ENCODE data around the gene ABLIM1. TPM values are rescaled to one million over a fixed set of nuclear protein-coding genes. Genes with fewer than 3 reads are reported as not detected.

ABLIM1 gene
- total and polyA plus RNA-seq, 2 experiments from 2014 or later: 21.9 to 45.1 TPM

DNA sequence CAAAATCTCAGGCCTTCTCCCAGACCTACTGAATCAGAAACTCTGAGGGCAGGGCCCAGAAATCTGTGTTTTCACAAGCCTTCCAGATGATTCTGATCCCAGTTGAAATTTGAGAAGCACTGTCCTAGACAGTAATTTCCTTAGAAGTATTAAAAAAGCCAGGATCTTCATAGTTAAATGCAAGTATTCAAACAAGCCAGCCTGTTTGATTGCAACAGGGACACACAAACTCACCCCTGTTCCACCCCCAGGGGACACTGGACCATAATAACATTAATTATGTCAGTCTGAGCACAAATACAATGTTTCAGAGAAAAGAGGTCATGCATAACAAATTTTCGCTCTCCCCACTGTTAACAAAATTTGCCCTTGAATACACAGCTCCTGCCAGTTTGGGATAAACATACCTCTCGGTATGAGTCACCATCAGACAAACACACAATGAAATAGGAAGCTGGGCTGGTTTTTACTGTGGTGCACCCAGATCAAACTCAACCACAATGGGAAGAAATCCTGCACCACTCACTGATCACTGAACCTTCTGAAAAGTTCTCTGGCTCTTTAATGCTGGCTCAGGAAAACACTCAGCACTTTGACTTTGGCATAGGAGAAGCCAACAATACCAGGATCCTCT, 34.3 kb downstream of the ABLIM1 start:
- H3K36me3 ChIP-seq (ENCODE audit: insufficient read depth): no peaks in the 10 kb centered on the region
- H3K36me3 Mint-ChIP-seq (ENCODE audit: low read depth): no peaks in the 10 kb centered on the region
- H3K9me3 Mint-ChIP-seq: peaks cover 8% of the 10 kb centered on the region; the same call in 2 of the 3 replicates
- H3K4me2 ChIP-seq: peak overlapping the region; percentile 34; the same call in 1 of the 2 replicates
- H3K9me2 ChIP-seq (ENCODE audit: insufficient read depth): peaks cover 8% of the 10 kb centered on the region; the same call in 1 of the 2 replicates
- no peaks in the 10 kb centered on the region for H3K27me3 Mint-ChIP-seq (ENCODE audit: insufficient read depth, low read depth, poor library complexity)
- H3K4me1 ChIP-seq (ENCODE audit: insufficient read depth): peaks cover 20% of the 10 kb centered on the region
- H3K79me2 ChIP-seq (replicated peaks; ENCODE audit: insufficient read depth): no peaks in the 10 kb centered on the region
- peak overlapping the region; percentile 23; the same call in 1 of the 3 replicates for H3K4me3 Mint-ChIP-seq
- no peak overlapping the region for H3K4me3 ChIP-seq
- no peaks in the 10 kb centered on the region for H4K20me1 ChIP-seq (replicated peaks; ENCODE audit: insufficient read depth)
- H3K27ac Mint-ChIP-seq: peak overlapping the region; percentile 54; the same call in 1 of the 2 replicates
- peak; percentile 39 for DNase-seq (ENCODE audit: low spot score)
- peaks cover 21% of the 10 kb centered on the region for H3K4me1 Mint-ChIP-seq
- no peak overlapping the region for H2AFZ ChIP-seq
- H3K27ac ChIP-seq (ENCODE audit: low read depth): peak overlapping the region; percentile 82
- TF ChIP-seq, protein P1, sequence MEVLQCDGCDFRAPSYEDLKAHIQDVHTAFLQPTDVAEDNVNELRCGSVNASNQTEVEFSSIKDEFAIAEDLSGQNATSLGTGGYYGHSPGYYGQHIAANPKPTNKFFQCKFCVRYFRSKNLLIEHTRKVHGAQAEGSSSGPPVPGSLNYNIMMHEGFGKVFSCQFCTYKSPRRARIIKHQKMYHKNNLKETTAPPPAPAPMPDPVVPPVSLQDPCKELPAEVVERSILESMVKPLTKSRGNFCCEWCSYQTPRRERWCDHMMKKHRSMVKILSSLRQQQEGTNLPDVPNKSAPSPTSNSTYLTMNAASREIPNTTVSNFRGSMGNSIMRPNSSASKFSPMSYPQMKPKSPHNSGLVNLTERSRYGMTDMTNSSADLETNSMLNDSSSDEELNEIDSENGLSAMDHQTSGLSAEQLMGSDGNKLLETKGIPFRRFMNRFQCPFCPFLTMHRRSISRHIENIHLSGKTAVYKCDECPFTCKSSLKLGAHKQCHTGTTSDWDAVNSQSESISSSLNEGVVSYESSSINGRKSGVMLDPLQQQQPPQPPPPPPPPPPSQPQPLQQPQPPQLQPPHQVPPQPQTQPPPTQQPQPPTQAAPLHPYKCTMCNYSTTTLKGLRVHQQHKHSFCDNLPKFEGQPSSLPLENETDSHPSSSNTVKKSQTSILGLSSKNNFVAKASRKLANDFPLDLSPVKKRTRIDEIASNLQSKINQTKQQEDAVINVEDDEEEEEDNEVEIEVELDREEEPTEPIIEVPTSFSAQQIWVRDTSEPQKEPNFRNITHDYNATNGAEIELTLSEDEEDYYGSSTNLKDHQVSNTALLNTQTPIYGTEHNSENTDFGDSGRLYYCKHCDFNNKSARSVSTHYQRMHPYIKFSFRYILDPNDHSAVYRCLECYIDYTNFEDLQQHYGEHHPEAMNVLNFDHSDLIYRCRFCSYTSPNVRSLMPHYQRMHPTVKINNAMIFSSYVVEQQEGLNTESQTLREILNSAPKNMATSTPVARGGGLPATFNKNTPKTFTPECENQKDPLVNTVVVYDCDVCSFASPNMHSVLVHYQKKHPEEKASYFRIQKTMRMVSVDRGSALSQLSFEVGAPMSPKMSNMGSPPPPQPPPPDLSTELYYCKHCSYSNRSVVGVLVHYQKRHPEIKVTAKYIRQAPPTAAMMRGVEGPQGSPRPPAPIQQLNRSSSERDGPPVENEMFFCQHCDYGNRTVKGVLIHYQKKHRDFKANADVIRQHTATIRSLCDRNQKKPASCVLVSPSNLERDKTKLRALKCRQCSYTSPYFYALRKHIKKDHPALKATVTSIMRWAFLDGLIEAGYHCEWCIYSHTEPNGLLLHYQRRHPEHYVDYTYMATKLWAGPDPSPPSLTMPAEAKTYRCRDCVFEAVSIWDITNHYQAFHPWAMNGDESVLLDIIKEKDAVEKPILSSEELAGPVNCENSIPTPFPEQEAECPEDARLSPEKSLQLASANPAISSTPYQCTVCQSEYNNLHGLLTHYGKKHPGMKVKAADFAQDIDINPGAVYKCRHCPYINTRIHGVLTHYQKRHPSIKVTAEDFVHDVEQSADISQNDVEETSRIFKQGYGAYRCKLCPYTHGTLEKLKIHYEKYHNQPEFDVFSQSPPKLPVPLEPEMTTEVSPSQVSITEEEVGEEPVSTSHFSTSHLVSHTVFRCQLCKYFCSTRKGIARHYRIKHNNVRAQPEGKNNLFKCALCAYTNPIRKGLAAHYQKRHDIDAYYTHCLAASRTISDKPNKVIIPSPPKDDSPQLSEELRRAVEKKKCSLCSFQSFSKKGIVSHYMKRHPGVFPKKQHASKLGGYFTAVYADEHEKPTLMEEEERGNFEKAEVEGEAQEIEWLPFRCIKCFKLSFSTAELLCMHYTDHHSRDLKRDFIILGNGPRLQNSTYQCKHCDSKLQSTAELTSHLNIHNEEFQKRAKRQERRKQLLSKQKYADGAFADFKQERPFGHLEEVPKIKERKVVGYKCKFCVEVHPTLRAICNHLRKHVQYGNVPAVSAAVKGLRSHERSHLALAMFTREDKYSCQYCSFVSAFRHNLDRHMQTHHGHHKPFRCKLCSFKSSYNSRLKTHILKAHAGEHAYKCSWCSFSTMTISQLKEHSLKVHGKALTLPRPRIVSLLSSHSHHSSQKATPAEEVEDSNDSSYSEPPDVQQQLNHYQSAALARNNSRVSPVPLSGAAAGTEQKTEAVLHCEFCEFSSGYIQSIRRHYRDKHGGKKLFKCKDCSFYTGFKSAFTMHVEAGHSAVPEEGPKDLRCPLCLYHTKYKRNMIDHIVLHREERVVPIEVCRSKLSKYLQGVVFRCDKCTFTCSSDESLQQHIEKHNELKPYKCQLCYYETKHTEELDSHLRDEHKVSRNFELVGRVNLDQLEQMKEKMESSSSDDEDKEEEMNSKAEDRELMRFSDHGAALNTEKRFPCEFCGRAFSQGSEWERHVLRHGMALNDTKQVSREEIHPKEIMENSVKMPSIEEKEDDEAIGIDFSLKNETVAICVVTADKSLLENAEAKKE (CRISPR knock-in tag; IDR thresholded peaks at IDR 0.05): 0 out of 2 replicates have a peak, but pooled peaks have one; percentile 43
- TF ChIP-seq ZNF331 (CRISPR knock-in tag; IDR thresholded peaks at IDR 0.05; ENCODE audit: low read depth): no peak
- no peaks in the 10 kb centered on the region for H3K27me3 ChIP-seq (ENCODE audit: insufficient read depth)
- H3F3A ChIP-seq (replicated peaks; ENCODE audit: low read depth): no peaks in the 10 kb centered on the region
- peak; percentile 75 for ATAC-seq

DNA sequence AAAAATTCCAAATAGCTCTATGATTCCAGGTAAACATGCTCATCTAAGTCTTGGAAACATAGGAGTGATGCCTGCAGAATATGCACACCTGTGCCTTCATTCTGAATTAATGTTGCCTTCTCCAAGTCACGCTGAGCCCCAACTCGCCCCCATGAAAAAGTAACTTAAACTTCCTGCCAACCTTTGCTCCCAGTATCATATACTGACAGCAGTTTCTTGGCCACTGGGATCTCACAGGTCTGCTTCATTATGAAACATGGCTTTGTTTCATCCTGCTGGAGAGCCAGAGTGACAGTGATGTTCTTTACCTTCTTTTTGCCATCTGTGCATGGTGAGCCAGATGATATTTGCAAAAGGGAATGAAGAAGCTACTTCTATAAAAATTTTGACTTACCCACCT, 34.9 kb downstream of the ABLIM1 start:
- no peak for DNase-seq (ENCODE audit: low spot score)
- Mint-ChIP-seq H3K27me3 (ENCODE audit: insufficient read depth, low read depth, poor library complexity) (no peaks in the 10 kb centered on the region), H3K27ac (0 out of 2 replicates have a peak overlapping the region, but pooled peaks have one; percentile 54), H3K36me3 (ENCODE audit: low read depth) (no peaks in the 10 kb centered on the region), H3K4me3 (no peak overlapping the region), H3K4me1 (peaks cover 21% of the 10 kb centered on the region), H3K9me3 (peaks cover 8% of the 10 kb centered on the region; the same call in 2 of the 3 replicates)
- no peak for ATAC-seq
- Histone ChIP-seq H3K4me1 (ENCODE audit: insufficient read depth) (peaks cover 20% of the 10 kb centered on the region), H3F3A (replicated peaks; ENCODE audit: low read depth) (no peaks in the 10 kb centered on the region), H3K27me3 (ENCODE audit: insufficient read depth) (no peaks in the 10 kb centered on the region), H3K79me2 (replicated peaks; ENCODE audit: insufficient read depth) (no peaks in the 10 kb centered on the region), H3K9me2 (ENCODE audit: insufficient read depth) (peaks cover 8% of the 10 kb centered on the region; the same call in 1 of the 2 replicates), H2AFZ (no peak overlapping the region), H3K36me3 (ENCODE audit: insufficient read depth) (no peaks in the 10 kb centered on the region), H3K4me2 (peak overlapping the region; percentile 34; the same call in 1 of the 2 replicates), H3K4me3 (no peak overlapping the region), H3K27ac (ENCODE audit: low read depth) (peak overlapping the region; percentile 82), H4K20me1 (replicated peaks; ENCODE audit: insufficient read depth) (no peaks in the 10 kb centered on the region)
- no peak for TF ChIP-seq EZH2phosphoT487 (IDR thresholded peaks at IDR 0.05; ENCODE audit: unreplicated experiment)
- no peak for TF ChIP-seq POLR2AphosphoS5 (IDR thresholded peaks at IDR 0.05; ENCODE audit: low read depth)
- TF ChIP-seq EZH2 (IDR thresholded peaks at IDR 0.05; ENCODE audit: low read depth, unreplicated experiment): no peak
- TF ChIP-seq STAT1 (IDR thresholded peaks at IDR 0.05; ENCODE audit: unreplicated experiment): no peak
- no peak for TF ChIP-seq ZNF331 (CRISPR knock-in tag; IDR thresholded peaks at IDR 0.05; ENCODE audit: low read depth)
- TF ChIP-seq ZNF114 (CRISPR knock-in tag; IDR thresholded peaks at IDR 0.05): no peak
- TF ChIP-seq, protein P2, sequence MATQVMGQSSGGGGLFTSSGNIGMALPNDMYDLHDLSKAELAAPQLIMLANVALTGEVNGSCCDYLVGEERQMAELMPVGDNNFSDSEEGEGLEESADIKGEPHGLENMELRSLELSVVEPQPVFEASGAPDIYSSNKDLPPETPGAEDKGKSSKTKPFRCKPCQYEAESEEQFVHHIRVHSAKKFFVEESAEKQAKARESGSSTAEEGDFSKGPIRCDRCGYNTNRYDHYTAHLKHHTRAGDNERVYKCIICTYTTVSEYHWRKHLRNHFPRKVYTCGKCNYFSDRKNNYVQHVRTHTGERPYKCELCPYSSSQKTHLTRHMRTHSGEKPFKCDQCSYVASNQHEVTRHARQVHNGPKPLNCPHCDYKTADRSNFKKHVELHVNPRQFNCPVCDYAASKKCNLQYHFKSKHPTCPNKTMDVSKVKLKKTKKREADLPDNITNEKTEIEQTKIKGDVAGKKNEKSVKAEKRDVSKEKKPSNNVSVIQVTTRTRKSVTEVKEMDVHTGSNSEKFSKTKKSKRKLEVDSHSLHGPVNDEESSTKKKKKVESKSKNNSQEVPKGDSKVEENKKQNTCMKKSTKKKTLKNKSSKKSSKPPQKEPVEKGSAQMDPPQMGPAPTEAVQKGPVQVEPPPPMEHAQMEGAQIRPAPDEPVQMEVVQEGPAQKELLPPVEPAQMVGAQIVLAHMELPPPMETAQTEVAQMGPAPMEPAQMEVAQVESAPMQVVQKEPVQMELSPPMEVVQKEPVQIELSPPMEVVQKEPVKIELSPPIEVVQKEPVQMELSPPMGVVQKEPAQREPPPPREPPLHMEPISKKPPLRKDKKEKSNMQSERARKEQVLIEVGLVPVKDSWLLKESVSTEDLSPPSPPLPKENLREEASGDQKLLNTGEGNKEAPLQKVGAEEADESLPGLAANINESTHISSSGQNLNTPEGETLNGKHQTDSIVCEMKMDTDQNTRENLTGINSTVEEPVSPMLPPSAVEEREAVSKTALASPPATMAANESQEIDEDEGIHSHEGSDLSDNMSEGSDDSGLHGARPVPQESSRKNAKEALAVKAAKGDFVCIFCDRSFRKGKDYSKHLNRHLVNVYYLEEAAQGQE (IDR thresholded peaks at IDR 0.05; ENCODE audit: unreplicated experiment): no peak
- no peak for TF ChIP-seq JUNB (IDR thresholded peaks at IDR 0.05; ENCODE audit: unreplicated experiment)
